Measurements from ENCODE around the gene ZNF521. TPM values are rescaled to one million over a fixed set of nuclear protein-coding genes. Genes with fewer than 3 reads are reported as not detected.

The ZNF521 gene
- total RNA-seq, 1 experiment from 2014 or later, result not detected

DNA sequence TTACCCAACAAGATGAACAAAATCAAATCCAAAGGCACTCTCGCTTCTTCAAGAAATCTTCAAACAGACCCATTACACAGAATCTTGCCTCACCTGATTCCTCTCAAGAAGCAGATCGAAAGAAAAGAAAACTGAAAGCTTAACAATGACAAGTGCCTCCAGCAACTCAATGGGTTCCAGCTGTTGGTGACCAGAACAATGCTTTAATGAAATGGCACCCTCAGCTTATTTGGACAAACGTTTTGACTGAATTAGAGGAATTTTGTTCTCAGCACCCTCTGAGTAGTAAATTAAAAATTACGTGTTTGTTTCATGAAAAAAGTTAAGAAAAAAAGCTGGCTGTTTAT, 211.0 kb downstream of the ZNF521 start:
- POLR2A ChIA-PET (ENCODE audit: low non-redundant PET), result no interaction called here
- TF ChIP-seq EZH2 (IDR thresholded peaks at IDR 0.05; ENCODE audit: borderline replicate concordance, low read depth, low read length, poor library complexity, severe bottlenecking) (no peak), CTCF (conservative IDR thresholded peaks at IDR 0.05; ENCODE audit: low read depth, low read length) (no peak)
- Histone ChIP-seq H3K36me3 (ENCODE audit: insufficient read depth, low read length, poor library complexity, severe bottlenecking) (no peaks in the 10 kb centered on the region), H3K27ac (ENCODE audit: low read depth, low read length, poor library complexity, severe bottlenecking) (no peak overlapping the region), H3K9me3 (ENCODE audit: low read depth, low read length, poor library complexity, severe bottlenecking) (no peaks in the 10 kb centered on the region), H3K27me3 (replicated peaks; ENCODE audit: insufficient read depth, low read depth, low read length, poor library complexity) (peaks cover 5% of the 10 kb centered on the region), H3K4me1 (ENCODE audit: insufficient read depth, low read length, poor library complexity, severe bottlenecking) (no peaks in the 10 kb centered on the region), H3K4me3 (ENCODE audit: low read depth, low read length, poor library complexity, severe bottlenecking) (no peak overlapping the region)
- no TSS peak for BruUV-seq (replicated peaks)
- intact Hi-C loops (cut with micrococcal nuclease; ENCODE audit: unreplicated experiment), result loop anchor here (10.0 kb wide), 1 partner anchor 56 kb away; no protein-coding TSS in a partner anchor
- no peak for DNase-seq (ENCODE audit: low spot score)
- CTCF ChIA-PET, result no interaction called here

- Histone ChIP-seq H3K9me3 (ENCODE audit: low read depth, low read length, poor library complexity, severe bottlenecking) (no peaks in the 10 kb centered on the region), H3K4me1 (ENCODE audit: insufficient read depth, low read length, poor library complexity, severe bottlenecking) (no peaks in the 10 kb centered on the region), H3K27ac (ENCODE audit: low read depth, low read length, poor library complexity, severe bottlenecking) (no peak overlapping the region), H3K4me3 (ENCODE audit: low read depth, low read length, poor library complexity, severe bottlenecking) (no peak overlapping the region), H3K36me3 (ENCODE audit: insufficient read depth, low read length, poor library complexity, severe bottlenecking) (no peaks in the 10 kb centered on the region), H3K27me3 (replicated peaks; ENCODE audit: insufficient read depth, low read depth, low read length, poor library complexity) (peaks cover 5% of the 10 kb centered on the region)
- no TSS peak for BruUV-seq (replicated peaks)
- CTCF ChIA-PET, result no interaction called here
- intact Hi-C loops (cut with micrococcal nuclease; ENCODE audit: unreplicated experiment), result loop anchor here (10.0 kb wide), 1 partner anchor 56 kb away; no protein-coding TSS in a partner anchor
- TF ChIP-seq CTCF (conservative IDR thresholded peaks at IDR 0.05; ENCODE audit: low read depth, low read length) (no peak), EZH2 (IDR thresholded peaks at IDR 0.05; ENCODE audit: borderline replicate concordance, low read depth, low read length, poor library complexity, severe bottlenecking) (no peak)
- POLR2A ChIA-PET (ENCODE audit: low non-redundant PET), result no interaction called here
- no peak for DNase-seq (ENCODE audit: low spot score)
Observed at GRCh38 chr18:25140124-25140961, 211.6 kb downstream of the ZNF521 start.

- Histone ChIP-seq H3K9me3 (ENCODE audit: low read depth, low read length, poor library complexity, severe bottlenecking) (no peaks in the 10 kb centered on the region), H3K36me3 (ENCODE audit: insufficient read depth, low read length, poor library complexity, severe bottlenecking) (no peaks in the 10 kb centered on the region), H3K27me3 (replicated peaks; ENCODE audit: insufficient read depth, low read depth, low read length, poor library complexity) (peaks cover 1% of the 10 kb centered on the region), H3K4me3 (ENCODE audit: low read depth, low read length, poor library complexity, severe bottlenecking) (no peak overlapping the region), H3K27ac (ENCODE audit: low read depth, low read length, poor library complexity, severe bottlenecking) (no peak overlapping the region), H3K4me1 (ENCODE audit: insufficient read depth, low read length, poor library complexity, severe bottlenecking) (no peaks in the 10 kb centered on the region)
- CTCF ChIA-PET, result no interaction called here
- POLR2A ChIA-PET (ENCODE audit: low non-redundant PET), result no interaction called here
- no peak for DNase-seq (ENCODE audit: low spot score)
- intact Hi-C loops (cut with micrococcal nuclease; ENCODE audit: unreplicated experiment), result no loop called here
- TF ChIP-seq EZH2 (IDR thresholded peaks at IDR 0.05; ENCODE audit: borderline replicate concordance, low read depth, low read length, poor library complexity, severe bottlenecking) (no peak), CTCF (conservative IDR thresholded peaks at IDR 0.05; ENCODE audit: low read depth, low read length) (no peak)
- no TSS peak for BruUV-seq (replicated peaks)
Observed at GRCh38 chr18:25137197-25137472, 214.8 kb downstream of the ZNF521 start.
